Fibroblast of pulmonary artery (primary cell): ENCODE measurements around the gene CHN1.

Experiments used
- DNase-seq: peaks from one replicate; pipeline ENCODE4 v3.0.0-alpha.2; 2010; ENCODE audit warnings: low read depth
- H3K4me3 ChIP-seq: replicated peaks from 2 replicates; pipeline ENCODE4 v1.5.1; 2011; ENCODE audit warnings: low read depth, mild to moderate bottlenecking, control low read depth, low read length, moderate library complexity
- TF ChIP-seq, protein P1 (sequence below): IDR thresholded peaks from 2 replicates; pipeline ENCODE4 v1.5.1; 2011; ENCODE audit warnings: mild to moderate bottlenecking, control low read depth, low read length, inconsistent platforms; ENCODE audit errors: missing control alignments

Gene CHN1

GRCh38 chr2:174760845-174761473 is 244.2 kb downstream of the CHN1 start:
- H3K4me3 ChIP-seq = no peak overlapping the region
- no peak for DNase-seq

GRCh38 chr2:174759381-174760065 is 245.7 kb downstream of the CHN1 start:
- H3K4me3 ChIP-seq = no peak overlapping the region
- no peak for DNase-seq
- TF ChIP-seq, protein P1, sequence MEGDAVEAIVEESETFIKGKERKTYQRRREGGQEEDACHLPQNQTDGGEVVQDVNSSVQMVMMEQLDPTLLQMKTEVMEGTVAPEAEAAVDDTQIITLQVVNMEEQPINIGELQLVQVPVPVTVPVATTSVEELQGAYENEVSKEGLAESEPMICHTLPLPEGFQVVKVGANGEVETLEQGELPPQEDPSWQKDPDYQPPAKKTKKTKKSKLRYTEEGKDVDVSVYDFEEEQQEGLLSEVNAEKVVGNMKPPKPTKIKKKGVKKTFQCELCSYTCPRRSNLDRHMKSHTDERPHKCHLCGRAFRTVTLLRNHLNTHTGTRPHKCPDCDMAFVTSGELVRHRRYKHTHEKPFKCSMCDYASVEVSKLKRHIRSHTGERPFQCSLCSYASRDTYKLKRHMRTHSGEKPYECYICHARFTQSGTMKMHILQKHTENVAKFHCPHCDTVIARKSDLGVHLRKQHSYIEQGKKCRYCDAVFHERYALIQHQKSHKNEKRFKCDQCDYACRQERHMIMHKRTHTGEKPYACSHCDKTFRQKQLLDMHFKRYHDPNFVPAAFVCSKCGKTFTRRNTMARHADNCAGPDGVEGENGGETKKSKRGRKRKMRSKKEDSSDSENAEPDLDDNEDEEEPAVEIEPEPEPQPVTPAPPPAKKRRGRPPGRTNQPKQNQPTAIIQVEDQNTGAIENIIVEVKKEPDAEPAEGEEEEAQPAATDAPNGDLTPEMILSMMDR = no peak

More at GRCh38 chr2:174760845-174761473, 244.2 kb downstream of the CHN1 start:
- TF ChIP-seq, protein P1 = no peak

- TF ChIP-seq, protein P1 = no peak
- DNase-seq = no peak
- H3K4me3 ChIP-seq = no peak overlapping the region
Measured at GRCh38 chr2:174756743-174757142, 248.4 kb downstream of the CHN1 start.

- TF ChIP-seq, protein P1 = no peak
- H3K4me3 ChIP-seq = no peak overlapping the region
- DNase-seq = no peak
Measured at GRCh38 chr2:174753038-174753633, 252.0 kb downstream of the CHN1 start.

DNA sequence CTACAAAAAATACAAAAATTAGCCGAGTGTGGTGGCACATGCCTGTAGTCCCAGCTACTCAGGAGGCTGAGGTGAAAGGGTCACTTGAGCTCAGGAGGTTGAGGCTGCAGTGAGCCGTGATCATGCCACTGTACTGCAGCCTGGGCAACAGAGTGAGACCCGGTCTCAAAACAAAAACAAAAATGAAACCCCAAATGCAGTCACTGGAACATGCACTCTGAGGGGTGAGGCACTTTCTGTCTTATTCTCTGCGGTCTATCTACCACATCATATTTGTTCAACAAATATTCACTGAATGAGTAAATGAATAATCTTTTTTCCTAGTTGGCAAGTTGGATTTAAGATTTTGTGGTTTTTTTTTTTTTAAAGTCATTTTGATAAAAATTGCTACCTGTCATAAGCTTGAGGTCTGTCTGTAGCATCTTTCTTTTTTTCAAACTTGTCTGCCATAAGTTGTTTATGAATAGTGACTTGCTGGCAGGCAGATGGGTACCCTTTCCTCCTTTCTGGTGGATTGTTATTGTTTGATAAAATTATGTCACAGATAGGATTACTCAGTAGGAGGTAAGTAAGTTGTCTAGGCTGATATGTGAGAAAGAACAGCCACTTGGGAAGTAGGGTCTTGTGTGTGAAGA is 252.7 kb downstream of the CHN1 start:
- DNase-seq = no peak
- no peak overlapping the region for H3K4me3 ChIP-seq
- TF ChIP-seq, protein P1 = no peak

DNA sequence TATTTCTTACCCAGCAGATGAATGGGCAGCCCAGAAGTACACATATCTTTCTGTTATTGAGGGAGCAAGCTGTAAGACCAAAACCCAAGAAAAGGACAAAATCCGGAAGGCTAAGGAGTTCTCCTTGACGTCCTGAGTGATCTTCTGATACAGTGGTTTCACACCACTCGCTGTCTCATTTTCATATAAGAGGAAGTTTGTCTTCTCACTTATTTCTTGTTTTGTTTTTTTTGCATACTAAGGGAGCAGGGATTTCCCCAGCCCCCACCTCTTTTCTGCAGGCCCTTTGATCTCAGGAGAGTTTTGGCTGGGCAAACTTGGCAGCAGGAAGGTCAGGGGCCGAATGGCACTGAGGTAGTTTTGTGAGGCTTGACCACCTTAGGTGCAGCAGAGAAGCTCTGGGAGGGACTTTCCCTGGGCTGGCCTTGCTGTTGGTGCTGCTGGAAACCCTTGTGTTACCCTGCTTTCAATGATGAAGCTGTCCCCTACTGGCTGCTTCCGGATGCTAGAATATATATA is 254.2 kb downstream of the CHN1 start:
- DNase-seq = no peak
- H3K4me3 ChIP-seq = no peak overlapping the region
- TF ChIP-seq, protein P1 = no peak
